OCI-LY3 (cell line): Measurements from ENCODE around the gene MAP2K7.

Experiments used
- EZH2phosphoT487 ChIP-seq: fragments of 200-600 bp; shearing (Covaris generic); IDR thresholded peaks from 2 replicates; pipeline ENCODE4 v1.6.1; 2018; ENCODE audit warnings: antibody characterized with exemption, mixed run types, low read depth
- TF ChIP-seq, protein P1 (sequence below): fragments of 200-600, 300-600 bp; sonication (generic); IDR thresholded peaks from 2 replicates; pipeline ENCODE4 v1.5.1; 2014; ENCODE audit warnings: antibody characterized with exemption, low read length, low read depth

DNA sequence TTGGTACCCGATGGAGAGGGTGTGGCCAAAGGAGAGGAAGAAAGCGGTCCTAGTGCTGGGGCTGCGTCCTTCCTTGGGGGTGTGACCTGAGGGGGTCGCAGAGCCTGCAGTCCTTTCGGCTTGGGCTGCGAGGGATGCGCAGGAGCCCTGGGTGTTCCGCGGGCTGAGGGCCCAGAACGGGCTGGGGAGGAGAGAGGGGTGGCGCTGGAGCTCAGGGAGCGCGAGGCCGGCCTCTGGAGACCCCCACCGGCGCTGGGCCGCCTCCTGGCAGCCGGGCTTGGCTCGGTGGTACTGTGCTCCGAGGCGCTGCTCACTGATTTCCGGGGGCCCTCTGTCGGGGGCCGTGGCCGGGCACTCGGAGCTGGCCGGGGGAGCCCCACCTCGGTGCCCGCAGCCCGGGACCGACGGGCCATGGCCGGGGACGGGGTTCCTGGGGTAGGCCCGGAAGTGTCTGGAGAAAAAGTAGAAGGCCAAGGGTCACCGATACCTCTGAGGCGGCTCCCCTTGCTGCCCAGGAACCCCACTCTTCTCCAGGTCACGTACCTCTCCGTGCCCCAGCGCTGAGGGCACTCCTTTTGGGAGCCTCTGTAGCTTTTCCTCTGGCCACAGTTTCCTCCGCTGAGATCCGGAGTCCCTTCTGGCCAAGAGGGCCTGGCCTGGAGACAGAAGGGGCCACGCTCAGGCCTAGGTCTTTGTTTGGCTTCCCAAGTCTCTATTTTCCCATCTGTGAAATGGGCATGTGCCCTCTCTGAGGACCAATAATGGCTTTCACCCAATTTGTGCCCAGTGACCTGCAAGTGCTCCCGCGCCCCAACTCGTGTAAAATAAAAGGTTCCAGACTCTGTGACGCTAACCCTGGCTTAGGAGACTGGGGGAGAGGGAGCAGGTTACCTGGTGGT, 31.1 kb upstream of the MAP2K7 start:
- TF ChIP-seq, protein P1, sequence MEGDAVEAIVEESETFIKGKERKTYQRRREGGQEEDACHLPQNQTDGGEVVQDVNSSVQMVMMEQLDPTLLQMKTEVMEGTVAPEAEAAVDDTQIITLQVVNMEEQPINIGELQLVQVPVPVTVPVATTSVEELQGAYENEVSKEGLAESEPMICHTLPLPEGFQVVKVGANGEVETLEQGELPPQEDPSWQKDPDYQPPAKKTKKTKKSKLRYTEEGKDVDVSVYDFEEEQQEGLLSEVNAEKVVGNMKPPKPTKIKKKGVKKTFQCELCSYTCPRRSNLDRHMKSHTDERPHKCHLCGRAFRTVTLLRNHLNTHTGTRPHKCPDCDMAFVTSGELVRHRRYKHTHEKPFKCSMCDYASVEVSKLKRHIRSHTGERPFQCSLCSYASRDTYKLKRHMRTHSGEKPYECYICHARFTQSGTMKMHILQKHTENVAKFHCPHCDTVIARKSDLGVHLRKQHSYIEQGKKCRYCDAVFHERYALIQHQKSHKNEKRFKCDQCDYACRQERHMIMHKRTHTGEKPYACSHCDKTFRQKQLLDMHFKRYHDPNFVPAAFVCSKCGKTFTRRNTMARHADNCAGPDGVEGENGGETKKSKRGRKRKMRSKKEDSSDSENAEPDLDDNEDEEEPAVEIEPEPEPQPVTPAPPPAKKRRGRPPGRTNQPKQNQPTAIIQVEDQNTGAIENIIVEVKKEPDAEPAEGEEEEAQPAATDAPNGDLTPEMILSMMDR = no peak
- no peak for TF ChIP-seq EZH2phosphoT487
